Gastrocnemius medialis (tissue), 4 donors: ENCODE results near the gene DIAPH3.

Source experiments
- CTCF ChIP-seq, 5 experiments: fragments of 450-650 bp in 3 of 5; fragments of 200-600 bp in 2 of 5; sonication (generic) in 2 of 5; IDR thresholded peaks in 4 of 5; conservative IDR thresholded peaks in 1 of 5; 1 replicate in 4 of 5; 2 replicates in 1 of 5; pipeline ENCODE4 v1.5.1; 2016 to 2019; ENCODE audit warnings: antibody characterized with exemption in 5 of 5, mild to moderate bottlenecking in 3 of 5, moderate library complexity in 3 of 5
- POLR2A ChIP-seq, 2 donors: fragments of 450-650 bp; IDR thresholded peaks; one replicate each; pipeline ENCODE4 v1.6.1; 2017; ENCODE audit warnings: antibody characterized with exemption in 2 of 2, mild to moderate bottlenecking in 2 of 2, moderate library complexity in 2 of 2

- TF ChIP-seq CTCF (IDR thresholded peaks at IDR 0.05 in 4 of 5, conservative IDR thresholded peaks at IDR 0.05 in 1 of 5) (no peak), POLR2A (IDR thresholded peaks at IDR 0.05) (no peak)
Measured at GRCh38 chr13:60150538-60150937, 13.2 kb downstream of the DIAPH3 start.
